Measurements from ENCODE around the gene MGST3.
"Not testable (repeated sequence)": the region's sequence is repeated elsewhere in the genome, so short reads cannot be mapped to it uniquely, and the experiment has no call there.

Gene MGST3

DNA sequence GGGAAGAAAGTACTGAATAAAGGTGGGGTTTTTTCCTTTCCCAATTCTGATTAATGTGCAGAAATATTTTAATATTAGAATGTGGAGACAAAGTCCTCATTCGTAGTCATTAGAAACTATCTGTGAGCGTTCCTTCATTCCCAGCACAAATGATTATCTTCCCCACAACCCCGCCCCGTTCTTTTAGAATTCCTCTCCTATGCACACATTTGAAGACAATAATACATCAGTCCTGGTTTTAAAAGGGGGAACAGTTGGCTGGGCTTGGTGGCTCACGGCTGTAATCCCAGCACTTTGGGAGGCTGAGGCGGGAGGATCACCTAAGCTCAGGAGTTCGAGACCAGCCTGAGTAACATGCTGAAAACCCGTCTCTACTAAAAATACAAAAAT, 66.5 kb downstream of the MGST3 start:
- DNase-seq (ENCODE audit: low read depth, low spot score), result no peak

DNA sequence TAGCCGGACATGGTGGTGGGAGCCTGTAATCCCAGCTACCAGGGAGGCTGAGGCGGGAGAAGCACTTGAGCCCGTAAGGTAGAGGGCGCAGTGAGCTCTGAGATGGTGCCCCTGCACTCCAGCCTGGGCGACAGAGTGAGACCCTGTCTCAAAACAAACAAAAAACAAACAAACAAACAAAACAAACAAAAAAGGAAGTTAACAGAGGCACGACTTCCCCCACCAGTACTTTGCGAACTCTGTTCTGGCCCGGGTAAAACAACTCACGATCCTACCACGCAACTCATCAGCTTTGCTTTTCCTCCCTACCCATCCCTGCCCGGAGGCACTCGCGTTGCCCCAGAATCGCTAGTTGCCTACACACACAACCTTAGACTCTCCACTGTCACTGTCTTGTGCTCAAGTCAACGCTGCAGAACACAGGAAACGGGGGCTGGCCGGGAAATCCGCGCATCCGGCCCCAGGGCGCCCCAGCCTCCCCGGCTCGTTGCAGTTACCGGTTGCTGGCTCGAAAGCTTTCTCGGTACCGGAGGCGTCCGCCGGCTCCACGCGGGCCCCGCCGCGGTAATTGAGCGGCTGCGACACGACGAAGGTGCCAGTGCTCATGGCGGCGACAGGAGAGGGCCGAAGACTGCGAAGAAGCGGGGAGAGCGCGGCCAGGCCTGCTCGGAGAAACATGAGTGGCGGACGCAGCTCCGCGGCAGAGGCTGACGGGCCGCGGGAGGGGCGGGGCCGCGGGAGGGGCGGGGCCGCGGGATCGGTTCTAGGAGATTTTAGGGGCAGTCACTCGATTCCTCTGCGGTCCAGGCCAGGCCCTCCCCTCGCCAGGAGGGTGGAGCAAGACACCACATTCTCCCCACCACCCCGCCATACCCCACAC, 67.1 kb downstream of the MGST3 start, which contains the start of gene ALDH9A1:
Gene ALDH9A1 (minus strand): TSS at position 682 of the 880 bp plus-strand sequence. CDS start 4 bp downstream, at position 678.
- DNase-seq (ENCODE audit: low read depth, low spot score), result peak; percentile 73

DNA sequence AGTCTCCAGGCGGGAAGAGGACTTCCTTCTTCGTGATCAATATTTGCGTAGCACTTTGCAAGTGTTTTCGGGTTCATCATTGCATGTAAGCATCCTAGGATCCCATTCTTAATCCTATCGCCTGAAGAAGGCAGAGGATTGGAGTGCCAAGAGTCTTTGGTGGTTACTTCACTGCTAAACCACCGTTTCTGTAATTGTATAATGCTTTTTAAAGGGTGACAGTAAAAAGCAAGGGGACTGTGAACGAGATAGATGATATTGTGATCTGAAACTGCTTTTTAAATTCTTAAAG, 67.7 kb downstream of the MGST3 start:
- no peak for DNase-seq (ENCODE audit: low read depth, low spot score)

DNA sequence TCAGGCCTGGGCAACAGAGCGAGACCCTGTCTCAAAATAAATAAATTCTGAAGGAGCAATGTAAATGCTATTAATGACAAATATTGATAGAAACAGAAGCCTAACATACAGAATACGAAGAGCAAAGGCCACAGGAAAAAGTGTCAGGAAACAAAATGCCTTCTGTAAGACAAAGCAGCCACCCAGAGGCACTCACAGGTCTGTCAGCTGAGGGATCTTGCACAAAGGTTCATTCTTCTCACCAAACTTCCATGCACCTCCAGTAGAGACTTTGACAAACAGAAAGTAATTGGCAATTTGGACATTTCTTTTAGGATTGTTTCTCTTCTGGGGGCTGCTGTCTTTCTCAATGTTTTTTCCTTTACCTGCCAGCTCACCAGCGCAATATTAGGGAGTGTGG, 68.5 kb downstream of the MGST3 start:
- no peak for DNase-seq (ENCODE audit: low read depth, low spot score)

DNA sequence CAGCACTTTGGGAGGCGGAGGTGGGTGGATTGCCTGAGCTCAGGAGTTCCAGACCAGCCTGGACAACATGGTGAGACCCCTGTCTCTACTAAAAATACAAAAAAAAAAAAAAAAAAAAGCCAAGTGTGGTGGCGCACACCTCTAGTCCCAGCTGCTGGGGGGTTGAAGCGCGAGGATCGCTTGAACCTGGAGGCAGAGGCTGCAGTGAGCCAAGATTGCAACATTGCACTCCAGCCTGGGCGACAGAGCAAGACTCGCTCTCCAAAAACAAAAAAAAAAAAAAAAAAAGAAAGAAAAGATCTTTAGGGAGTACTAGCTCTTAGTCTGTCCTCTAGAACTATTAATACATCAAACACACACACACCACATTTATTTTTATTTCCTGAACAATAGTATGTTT, 70.9 kb downstream of the MGST3 start:
- not testable (repeated sequence) for DNase-seq (ENCODE audit: low read depth, low spot score)

DNA sequence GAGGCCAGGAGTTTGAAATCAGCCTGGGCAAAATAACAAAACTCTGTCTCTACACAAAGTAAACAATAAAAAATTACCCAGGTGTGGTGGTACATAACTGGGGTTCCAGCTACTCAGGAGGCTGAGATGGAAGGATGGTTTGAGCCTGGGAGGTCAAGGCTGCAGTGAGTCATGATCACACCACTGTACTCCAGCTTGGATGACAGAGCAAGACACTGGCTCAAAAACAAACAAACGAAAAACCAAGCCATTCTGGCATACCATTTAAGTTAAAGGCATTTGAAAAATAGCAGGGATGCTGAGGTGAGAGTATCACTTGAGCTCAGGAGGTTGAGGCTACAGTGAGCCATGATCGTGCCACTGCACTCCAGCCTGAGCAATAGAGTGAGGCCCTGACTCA, 72.6 kb downstream of the MGST3 start:
- DNase-seq (ENCODE audit: low read depth, low spot score), result no peak
